ENCODE data around the gene FREM1.
"Not testable (repeated sequence)": the region's sequence is repeated elsewhere in the genome, so short reads cannot be mapped to it uniquely, and the experiment has no call there.

Gene FREM1
- 0 to 0.30 (median 0.04) reads per million in 4 donors for total RNA-seq

GRCh38 chr9:14909961-14910805 lies at the start of gene FREM1:
FREM1 (minus strand) TSS chr9:14910428; CDS start chr9:14868977, 41,451 bp downstream.
- no peak for DNase-seq

GRCh38 chr9:14958989-14959388 lies 48.8 kb upstream of the FREM1 start:
- peak in 1 of 5 donors; percentile 58 for DNase-seq

- no peak for DNase-seq
These were observed 46.9 kb upstream of the FREM1 start for GRCh38 chr9:14957109-14957508.

- DNase-seq: no peak
These were observed 46.0 kb upstream of the FREM1 start for GRCh38 chr9:14956208-14956607.

GRCh38 chr9:14945351-14945750 lies 35.1 kb upstream of the FREM1 start:
- DNase-seq: no peak

GRCh38 chr9:14941501-14942405 lies 31.5 kb upstream of the FREM1 start:
- no peak for DNase-seq

- DNase-seq: no peak
These were observed 29.1 kb upstream of the FREM1 start for GRCh38 chr9:14939378-14939777.

GRCh38 chr9:14937216-14937615 lies 27.0 kb upstream of the FREM1 start:
- no peak for DNase-seq

GRCh38 chr9:14936491-14936890 lies 26.3 kb upstream of the FREM1 start:
- DNase-seq: no peak

GRCh38 chr9:14935964-14936363 lies 25.7 kb upstream of the FREM1 start:
- no peak for DNase-seq

GRCh38 chr9:14935106-14935751 lies 25.0 kb upstream of the FREM1 start:
- DNase-seq: no peak

- DNase-seq: no peak
These were observed 22.4 kb upstream of the FREM1 start for GRCh38 chr9:14932641-14933040.

- no peak for DNase-seq
These were observed 22.0 kb upstream of the FREM1 start for GRCh38 chr9:14932231-14932630.

- DNase-seq: no peak
These were observed 16.9 kb upstream of the FREM1 start for GRCh38 chr9:14926941-14927624.

- no peak for DNase-seq
These were observed 14.3 kb upstream of the FREM1 start for GRCh38 chr9:14924230-14925219.

- no peak for DNase-seq
These were observed 13.5 kb upstream of the FREM1 start for GRCh38 chr9:14923701-14924100.

GRCh38 chr9:14920805-14921204 lies 10.6 kb upstream of the FREM1 start:
- not testable (repeated sequence) for DNase-seq

- no peak for DNase-seq
These were observed 3.1 kb upstream of the FREM1 start for GRCh38 chr9:14913366-14913765.

- no peak for DNase-seq
These were observed 2.6 kb upstream of the FREM1 start for GRCh38 chr9:14912859-14913258.

GRCh38 chr9:14911046-14911445 lies 818 bp upstream of the FREM1 start:
- DNase-seq: no peak

GRCh38 chr9:14909601-14909960 lies 647 bp downstream of the FREM1 start:
- DNase-seq: no peak

Data from T-helper 1 cell (primary cell).